Ecto neural progenitor cell (in vitro differentiated cells): Measurements from ENCODE around the gene MAP3K5.
"Not testable (repeated sequence)": the region's sequence is repeated elsewhere in the genome, so short reads cannot be mapped to it uniquely, and the experiment has no call there.

Experiments used
- DNase-seq: peaks from one replicate; pipeline ENCODE4 v3.0.0-alpha.2; 2018; ENCODE audit warnings: low spot score

The MAP3K5 gene

DNA sequence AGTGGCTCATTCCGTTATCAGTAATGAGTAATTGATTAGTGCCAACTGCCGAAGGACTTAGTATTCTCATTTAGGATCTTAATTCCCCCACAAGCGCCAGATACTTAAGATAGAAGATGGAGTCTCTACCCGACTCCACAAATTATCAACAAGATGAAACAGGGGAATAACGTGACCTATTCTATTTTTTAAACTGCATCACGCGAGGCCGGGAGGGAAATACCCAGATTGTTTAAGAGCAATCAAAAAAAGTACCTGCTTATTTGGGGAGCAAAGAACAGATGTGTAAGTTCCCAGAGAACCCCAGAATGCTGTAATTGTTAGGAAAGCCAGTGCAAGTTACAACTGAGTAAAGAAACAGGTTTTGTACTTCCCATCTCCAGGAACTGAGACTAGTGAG, 1.1 kb upstream of the MAP3K5 start:
- no peak for DNase-seq

DNA sequence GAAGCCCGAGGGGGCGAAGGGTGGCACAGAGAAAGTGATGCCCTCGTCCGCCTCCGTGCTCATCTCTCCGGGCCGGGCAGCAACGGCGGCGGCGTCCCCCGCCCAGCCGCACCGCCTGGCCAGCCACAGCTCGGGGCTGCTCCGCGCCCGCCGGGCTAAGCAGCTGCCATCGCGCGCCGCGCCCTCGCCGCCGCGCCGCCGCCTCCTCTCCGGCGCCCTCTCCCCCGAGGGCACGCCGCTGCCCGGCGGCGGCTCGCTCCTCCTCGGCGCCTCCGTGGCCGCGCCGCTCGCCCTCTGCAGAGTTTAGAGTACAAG, 225 bp downstream of the MAP3K5 start:
- DNase-seq, result no peak

DNA sequence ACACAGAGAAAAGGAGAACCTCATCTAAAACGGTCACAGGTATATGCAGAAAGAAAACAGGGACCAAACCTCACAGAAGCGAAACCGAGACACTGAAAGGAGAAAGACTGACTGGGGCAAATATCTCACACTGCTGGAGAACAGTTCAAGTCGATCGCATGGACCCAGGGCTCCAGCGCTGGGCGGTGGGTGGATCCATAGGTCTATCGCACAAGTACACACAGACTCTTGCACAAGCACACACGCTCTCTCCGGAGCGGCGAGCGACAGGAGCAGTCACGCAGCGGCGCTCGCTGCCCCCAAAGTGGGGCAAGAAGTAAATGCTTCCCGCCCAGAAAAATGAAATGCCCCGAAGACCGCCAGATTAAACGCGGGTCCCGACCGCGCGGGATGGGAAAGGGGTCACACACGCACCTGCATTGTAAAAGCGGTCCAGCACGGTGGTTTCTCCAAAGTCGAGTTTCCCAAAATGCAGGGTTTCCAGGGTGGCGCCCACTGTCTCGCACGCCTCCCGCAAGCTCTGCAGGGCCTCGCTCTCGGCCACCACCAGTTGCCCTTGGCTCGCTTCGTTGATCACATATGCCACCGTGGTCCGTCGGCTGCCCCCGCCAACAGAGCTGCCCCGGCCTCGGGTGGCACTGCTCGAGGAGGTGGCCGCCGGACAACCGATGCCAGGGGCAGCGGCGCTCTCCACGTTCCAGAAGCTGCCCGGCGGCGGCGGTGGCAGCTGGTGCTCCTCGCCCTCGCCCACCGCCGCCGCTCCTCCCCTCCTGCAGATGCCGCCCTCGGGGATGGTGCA, 782 bp downstream of the MAP3K5 start:
- peak; percentile 52 for DNase-seq

DNA sequence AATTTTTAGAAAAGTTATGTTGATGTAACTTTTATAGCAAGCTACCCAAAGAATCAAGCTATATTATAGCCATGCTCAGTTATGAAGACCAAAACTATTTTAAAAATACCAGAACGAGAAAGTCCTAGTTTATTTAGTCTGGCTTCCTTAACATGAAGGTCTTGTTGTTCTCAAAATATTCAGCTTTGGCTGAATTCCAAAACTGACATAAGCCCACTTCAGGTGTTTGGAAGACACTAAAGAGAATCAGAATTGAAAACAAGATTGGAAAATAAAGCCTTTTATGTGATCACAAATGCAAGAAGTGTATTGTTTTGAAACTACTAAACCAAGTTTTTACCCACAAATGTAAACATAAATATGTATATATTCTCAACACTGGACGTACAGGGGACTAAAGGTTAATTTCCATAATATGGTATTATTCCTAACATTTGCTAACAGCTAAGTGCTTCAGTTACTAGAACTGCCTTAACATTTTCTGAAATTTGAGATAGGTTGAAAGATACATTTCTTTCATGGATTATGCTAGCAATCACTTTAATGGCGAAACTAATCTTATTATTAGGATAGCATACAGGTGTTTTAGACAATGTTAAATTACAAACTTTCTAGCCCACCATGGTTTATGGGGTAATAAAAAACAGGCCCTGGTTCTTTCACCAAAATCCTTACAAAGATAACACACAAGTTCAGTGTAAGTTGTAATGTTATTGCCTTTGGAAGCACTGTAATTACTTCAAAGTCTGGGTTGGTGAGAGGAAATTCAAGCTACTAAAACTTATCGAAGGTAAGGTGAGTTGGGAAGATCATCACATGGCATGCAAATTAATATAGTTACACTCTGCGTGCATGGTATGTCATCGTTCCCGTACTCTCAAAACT, 1.6 kb downstream of the MAP3K5 start:
- no peak for DNase-seq

DNA sequence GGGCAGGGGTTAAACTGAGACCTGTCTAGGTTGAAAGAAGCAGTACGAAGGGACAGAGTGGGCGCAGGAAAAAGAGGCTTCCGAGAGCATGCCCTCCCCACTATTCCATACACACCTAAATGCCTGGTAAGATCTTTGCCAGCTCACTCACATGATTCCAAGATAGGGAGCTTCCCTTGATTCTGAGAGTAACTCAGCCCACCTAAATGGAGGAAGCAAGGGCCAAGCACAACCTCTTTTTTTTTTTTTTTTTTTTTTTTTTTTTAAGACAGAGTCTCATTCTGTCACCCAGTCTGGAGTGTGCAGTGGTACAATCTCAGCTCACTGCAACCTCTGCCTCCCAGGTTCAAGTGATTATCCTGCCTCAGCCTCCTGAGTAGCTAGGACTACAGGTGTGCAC, 2.8 kb downstream of the MAP3K5 start:
- not testable (repeated sequence) for DNase-seq

DNA sequence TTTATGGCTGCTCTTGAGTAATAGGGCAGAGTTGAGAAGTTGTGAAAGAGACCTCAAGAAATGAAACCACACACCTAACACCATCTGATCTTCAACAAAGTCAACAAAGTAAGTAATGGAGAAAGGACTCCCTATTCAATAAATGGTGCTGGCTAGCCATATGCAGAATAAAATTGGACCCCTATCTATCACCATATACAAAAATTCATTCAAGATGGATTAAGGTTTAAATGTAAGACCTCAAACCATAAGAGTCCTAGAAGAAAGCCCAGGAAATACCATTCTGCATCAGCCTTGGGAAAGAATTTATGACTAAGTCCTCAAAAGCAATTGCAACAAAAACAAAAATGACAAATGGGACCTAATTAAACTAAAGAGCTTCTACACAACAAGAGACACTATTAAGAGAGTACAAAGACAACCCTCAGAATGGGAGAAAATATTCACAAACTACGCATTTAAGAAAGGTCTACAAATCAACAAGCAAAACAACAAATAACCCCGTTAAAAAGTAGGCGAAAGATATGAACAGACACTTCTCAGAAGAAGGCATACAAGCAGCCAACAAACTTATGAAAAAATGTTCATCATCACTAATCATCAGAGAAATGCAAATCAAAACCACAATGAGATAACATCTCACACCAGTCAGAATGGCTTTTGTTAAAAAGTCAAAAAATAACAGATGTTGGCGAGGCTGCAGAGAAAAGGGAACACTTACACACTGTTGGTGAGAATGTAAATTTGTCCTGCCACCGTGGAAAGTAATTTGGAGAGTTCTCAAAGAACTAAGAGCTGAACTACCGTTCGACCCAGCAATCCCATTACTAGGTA, 4.0 kb downstream of the MAP3K5 start:
- DNase-seq, result no peak

DNA sequence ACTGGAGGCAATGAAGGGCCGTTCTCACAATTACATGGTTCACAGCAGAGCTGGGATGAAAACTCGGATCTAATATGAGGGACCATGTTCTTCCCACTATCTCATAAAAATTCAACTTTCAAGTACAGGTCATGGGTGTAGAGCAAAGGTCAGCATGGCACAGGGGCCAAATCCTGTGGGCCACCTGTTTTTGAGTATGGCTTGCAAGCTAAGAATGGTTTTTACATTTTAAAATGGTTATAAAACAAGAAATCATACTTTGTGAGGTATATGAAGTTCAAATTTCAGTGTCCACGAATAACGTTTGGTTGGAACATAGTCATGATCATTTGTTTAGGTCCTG, 4.6 kb downstream of the MAP3K5 start:
- no peak for DNase-seq

DNA sequence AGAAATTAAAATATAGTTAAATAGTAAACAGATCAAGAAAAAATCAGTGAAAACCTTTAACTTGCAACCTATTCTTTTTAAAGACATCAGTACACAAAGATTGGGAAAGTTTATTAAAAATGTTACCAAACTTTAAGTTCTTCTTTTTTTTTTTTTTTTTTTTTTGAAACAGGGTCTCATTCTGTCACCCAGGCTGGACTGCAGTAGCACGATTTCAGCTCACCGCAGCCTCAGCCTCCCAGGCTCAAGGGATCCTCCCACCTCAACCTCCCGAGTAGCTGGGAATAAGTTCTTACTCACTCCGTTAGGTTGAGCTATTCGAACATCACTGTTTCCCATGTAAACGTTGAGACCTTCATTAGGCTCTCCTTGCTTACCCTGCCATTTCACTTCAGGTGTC, 5.6 kb downstream of the MAP3K5 start:
- DNase-seq, result no peak

DNA sequence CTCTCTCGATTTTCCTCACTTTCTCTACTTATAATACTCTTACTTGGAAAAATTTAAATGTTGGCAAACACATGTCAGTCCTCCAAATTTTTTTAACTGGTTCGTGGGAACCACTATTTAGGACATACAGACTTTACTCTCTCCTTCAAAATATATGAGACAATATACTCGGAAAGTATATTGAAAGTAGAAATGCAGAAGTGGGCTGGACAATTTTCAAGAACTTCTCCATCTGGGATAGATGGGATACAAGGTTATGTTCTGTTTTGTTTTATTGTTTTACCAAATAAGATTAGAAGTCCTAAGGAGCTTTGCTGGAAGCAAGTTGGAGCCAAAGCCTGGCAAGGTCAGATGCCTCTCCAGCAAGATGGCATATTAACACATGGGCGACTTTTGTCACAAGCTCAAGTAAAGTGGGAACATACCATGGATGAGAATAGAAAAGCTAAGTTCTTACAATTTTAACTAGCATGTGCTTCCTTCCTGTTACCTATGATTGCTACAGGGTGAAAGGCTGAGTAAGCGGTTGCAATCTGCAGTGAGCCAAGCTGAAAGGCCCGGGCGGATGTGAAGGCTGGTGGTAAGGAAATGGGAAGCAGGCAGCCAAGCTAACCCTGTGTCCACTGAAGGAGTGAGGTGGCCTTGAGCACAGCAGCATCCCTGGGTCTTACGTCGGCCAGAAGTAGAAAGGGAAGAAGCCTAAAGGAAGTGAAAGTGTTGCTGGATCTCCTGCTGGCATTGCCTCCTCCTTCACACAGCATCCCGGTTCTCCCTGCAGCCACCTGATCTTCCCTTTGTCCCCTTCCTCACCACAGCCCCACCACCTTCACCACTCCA, 7.1 kb downstream of the MAP3K5 start:
- DNase-seq, result no peak

DNA sequence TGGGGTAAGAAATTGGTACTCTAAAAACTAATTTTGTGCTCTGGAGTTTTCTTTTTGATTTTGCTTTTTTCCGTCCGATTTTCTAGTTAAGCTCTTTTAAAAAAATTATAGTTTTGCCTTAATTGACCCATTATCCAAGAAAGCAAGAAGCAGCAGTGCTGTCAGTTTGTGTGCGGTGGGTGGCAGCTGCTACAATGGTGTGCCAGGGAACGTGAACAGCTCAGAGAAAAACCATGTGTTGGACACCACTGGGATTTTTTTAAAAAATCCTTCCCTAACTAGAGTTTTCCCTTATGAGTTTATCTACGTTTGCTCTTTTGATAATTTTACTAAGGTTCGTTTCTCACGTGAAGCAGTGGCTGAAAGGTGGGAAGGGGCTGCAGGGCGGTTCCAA, 8.0 kb downstream of the MAP3K5 start:
- no peak for DNase-seq

DNA sequence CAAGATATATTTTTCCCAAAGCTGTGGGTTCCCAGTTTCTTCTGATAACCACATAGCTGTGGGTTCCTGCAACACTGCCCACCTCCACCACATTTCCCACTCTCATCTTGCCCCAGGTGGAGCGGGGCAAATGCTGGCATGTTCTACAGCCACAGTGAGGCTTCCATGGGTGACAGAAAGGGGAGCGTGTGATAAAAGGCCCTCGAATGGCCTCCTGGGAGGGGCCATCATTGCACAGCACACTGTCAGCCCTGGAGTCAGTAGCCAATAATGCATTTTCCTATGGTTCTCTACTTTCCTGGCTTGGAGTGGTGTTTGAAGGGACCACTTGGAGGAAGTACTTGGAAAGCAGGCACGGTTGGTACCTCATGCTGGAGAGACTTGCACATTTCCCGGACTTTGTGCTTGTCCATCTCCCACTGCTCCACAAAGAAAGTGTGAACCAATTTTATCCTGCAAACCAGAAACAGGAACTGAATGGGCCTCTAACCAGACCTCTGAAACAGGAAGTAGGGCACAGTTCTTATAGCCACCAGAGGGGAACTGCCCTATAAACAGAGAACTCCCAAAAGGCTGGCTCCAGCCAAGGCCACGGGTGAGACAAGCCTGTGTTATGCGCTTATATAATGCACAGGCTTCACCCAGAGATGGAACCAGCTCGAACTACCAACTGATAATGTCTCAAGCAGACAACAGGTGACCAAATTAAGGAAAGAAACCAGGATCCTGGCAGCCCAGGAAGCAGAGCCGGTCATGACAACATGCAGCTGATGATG, 8.6 kb downstream of the MAP3K5 start:
- DNase-seq, result no peak

DNA sequence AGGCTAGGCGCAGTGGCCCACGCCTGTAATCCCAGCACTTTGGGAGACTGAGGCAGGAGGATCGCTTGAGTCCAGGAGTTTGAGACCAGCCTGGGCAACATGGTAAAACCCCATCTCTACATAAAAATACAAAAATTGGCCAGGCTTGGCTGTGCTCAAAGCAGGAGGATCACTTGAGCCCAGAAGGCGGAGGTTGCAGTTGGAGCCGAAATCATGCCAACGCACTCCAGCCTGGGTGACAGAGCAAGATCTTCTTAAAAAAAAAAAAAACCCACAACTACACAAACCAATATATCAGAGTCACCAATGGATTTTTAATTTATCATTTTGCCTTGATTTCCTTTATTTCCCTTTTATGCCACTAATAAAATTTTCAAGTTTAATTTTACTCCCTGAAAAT, 9.3 kb downstream of the MAP3K5 start:
- DNase-seq, result no peak

DNA sequence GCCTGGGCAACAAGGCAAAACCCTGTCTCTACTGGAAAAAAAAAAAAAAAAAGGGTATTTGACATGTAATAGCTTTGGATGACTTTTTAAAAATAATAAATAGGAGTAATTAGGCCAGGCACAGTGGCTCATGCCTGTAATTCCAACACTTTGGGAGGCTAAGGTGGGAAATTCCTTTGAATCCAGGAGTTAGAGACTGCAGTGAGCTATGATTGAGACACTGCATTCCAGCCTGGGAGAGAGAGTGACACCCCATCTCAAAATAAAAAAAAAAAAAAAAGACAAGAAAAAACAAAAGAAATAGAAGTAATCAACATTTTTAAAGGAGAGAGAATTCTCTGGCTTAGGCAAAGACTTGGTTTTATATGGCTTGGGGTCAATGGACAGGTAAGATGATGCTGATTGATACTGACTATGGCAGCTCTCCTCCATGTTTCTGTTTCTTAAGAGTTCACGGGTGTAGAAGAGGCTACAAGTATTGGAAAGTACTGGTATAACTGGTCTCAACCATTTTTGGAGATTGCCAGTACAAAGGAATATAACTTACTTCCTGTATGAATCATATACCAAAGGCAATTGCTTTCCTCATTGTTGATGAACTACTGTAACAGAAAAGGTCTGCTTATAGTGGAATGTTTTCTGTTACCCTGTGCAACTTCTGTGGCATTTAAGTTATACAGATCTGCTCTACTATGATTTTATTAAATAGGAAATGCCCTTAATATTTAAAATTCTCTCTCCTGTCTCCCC, 10.1 kb downstream of the MAP3K5 start:
- DNase-seq, result no peak

DNA sequence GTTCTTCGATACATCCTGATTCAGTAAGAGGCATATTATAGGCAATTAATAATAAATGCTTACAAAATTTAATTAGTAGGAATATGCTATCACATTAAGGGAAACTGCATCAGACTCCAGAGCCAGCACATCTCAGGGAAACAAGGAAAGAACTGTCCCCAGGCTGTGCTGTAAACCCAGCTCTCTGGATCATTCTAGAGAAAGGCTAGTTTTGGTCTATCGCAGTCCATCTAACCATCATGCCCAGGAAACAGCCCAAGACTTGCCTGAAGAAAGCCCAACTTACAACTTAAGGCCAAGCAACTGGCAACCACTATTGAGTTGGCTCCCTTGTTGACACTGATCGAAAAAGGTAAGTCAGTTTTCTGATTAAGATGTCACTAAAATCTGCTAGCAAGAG, 11.3 kb downstream of the MAP3K5 start:
- DNase-seq, result no peak

DNA sequence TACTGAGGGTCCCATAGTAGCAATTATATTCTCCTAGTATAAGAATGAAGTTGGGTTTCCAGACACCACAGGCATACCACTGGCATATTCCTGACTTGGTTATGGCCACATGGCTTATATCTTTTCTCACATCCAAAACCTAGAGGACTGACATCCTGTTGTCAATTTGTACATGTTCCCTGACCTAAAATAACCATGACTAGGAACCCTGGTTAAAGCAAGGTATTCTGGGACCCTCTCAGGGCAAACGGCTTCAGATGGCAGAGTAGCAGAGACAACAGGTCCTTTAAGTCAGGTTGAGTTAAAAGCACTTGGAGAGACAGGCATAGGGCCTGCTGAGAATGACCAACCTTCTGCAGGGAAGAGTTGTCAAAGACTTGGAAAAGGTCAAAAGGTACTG, 12.6 kb downstream of the MAP3K5 start:
- no peak for DNase-seq

DNA sequence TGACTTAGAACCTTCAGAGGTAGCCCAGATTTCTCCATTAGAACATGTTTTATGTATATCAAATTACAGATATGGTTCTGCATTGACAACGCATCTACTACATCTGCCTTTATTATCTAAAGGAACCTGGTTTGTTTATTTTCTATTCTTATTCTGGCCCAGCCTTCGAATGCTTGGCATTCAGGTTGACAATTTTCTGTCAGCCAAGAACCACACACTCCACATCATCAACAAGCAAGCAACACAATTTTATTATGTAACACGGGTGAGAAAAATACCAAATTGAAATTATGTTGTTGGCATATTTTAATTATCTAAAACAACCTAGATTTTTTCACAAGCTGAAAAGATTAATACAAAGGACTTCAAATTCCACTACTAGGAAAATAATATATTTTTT, 14.6 kb downstream of the MAP3K5 start:
- no peak for DNase-seq

DNA sequence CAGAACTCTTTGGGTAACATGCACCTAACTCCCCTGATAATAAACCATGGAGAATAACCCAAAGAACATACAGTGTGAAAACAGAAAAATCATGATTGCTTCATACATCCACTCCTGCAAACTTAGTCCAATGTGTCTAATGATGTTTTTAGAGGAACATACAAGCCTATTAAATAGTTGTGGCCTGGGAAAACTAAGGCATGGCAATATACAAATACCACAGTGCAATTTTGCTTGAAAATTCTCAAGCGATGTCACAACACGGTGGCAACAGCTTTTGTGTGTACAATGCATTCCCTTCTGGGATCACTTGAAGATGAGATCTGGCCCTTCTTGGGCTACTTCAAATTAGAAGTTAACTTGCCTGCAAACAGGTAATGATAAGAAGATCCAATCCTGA, 16.7 kb downstream of the MAP3K5 start:
- DNase-seq, result no peak

DNA sequence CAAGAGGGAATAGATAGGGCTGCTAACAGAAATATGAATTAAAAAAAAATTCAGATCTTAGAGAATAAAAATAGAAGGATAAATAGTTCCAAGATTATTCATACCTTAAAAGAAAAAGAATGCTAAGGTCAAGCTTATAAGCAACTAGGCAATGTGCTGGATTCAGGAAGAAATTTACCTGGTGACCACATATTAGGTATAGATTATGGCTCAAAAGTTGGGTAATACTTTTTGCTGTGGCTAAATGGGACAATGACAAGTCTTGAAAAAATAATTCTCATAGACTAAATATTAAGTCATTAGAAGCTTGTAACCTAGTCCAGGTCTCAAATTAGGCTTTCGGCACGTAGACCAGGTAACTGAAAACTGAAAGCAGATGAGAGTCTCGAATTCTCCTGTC, 17.2 kb downstream of the MAP3K5 start:
- DNase-seq, result no peak

DNA sequence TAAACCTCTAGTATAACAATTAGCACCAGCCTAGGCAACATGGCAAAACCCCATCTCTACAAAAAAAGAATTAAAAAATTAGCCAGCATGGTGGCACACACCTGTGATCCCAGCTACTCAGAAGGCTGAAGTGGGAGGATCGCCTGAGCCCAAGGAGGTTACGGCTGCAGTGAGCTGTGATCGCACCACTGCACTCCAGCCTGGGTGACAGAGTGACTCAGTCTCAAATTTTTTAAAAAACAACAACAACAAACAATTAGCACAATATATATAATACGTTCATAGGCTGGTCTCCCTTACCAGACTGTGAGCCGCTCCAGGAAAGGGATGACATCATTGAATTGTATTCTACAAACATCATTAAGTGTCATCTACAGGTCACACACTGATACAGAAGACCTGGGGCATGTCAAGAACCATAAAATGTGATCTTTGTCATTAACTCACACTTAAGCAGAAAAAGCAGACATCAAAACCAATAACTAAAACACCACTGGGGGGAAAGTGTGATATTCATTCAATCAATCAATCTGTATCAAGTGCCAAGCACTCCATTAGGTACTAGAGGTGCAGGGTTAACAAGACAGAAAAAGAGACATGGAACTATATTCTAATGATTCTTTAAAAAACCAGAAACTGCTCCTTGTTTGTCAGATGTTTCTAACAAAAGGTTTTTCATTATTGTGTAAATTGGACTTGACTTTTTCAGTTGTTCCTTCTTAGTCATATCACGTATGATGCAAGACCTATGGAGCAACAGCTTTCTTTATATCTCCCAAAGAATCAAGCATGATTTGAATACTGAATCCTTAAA, 17.8 kb downstream of the MAP3K5 start:
- no peak for DNase-seq

DNA sequence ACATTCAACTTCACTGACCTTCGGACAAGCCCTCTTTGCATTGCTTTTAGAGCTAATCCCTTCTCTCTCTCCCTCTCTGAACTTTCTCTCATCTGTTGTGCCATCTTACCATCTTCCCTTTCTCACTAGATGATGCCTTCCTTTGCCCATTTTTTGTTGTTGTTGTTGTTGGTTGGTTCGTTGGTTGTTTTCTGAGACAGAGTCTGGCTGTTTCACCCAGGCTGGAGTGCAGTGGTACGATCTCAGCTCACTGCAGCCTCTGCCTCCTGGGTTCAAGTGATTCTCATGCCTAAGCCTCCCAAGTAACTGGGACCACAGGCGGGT, 18.8 kb downstream of the MAP3K5 start:
- DNase-seq, result no peak
